ENCODE results near the gene UBE2E3. TPM values are rescaled to one million over a fixed set of nuclear protein-coding genes. Genes with fewer than 3 reads are reported as not detected.

Gene UBE2E3
- total and polyA plus RNA-seq, 2 of the 13 experiments (the other 11 are each of a cell fraction or from before 2014, with no cell fraction given) = 45.7 to 92.6 TPM

DNA sequence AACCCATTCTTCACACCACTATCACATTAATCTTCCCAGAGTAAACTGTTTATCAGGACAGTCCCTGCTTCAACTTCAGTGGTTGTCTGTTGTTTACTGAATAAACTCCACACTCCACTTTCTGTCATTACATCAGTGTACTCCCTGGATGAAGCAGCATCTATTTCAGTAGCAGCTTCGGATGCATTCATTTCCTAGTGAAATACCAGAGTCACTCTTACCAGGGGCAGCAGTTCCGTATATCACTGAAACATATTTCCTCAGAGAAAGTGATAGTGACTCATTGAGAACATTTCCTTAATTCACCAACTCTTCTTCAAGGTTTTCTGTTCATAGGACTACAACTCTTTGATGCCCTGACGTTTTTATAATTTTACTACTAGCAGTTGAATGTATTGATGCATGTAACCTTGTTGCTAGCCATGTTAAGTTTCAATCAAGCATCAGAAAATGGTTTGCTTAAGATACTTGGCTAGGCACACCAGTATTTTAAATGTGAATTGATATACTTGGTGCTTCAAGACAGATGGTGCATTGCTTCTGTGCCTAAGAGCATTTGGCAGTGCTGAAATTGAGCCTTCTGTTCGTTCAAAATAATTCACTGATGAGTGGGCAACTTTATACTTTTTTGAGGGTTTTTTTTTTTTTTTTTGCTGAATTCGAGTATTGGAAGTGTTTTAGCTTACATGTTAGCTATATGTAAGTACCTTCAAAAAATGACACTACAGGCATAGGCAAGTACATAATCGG lies 92.3 kb downstream of the UBE2E3 start:
- Histone ChIP-seq H3K4me3 (replicated peaks in 1 of 3; ENCODE audit: insufficient read depth in 1 of 3, low read depth in 2 of 3, low read length in 3 of 3) (no peak overlapping the region), H3K4me2 (ENCODE audit: low read depth, low read length) (no peak overlapping the region)
- POLR2A ChIA-PET = no interaction called here

More for the DNA sequence above, 92.3 kb downstream of the UBE2E3 start:
- BruUV-seq (replicated peaks) = no TSS peak
- H3K79me2 ChIP-seq (ENCODE audit: insufficient read depth, low read length) = no peaks in the 10 kb centered on the region
- CTCF ChIA-PET (ENCODE audit: low intra/inter-chr PET ratio, low total read pairs) = no interaction called here
- no peaks in the 10 kb centered on the region for H4K20me1 ChIP-seq (ENCODE audit: insufficient read depth, low read length)
- ATAC-seq = no peak
- intact Hi-C loops (cut with micrococcal nuclease; ENCODE audit: unreplicated experiment) = no loop called here
- H3K27me3 ChIP-seq (ENCODE audit: control insufficient read depth in 1 of 2, insufficient read depth in 2 of 2, low read length in 2 of 2) = no peaks in the 10 kb centered on the region
- H3K4me1 ChIP-seq (ENCODE audit: insufficient read depth, low read length) = no peaks in the 10 kb centered on the region
- TF ChIP-seq NKX3-1 (CRISPR knock-in tag; IDR thresholded peaks at IDR 0.05) (no peak), ZNF652 (CRISPR knock-in tag; IDR thresholded peaks at IDR 0.05; ENCODE audit: borderline replicate concordance, low read depth) (no peak), MXI1 (IDR thresholded peaks at IDR 0.05; ENCODE audit: borderline replicate concordance, low read depth, low read length) (no peak), ZNF775 (CRISPR knock-in tag; IDR thresholded peaks at IDR 0.05; ENCODE audit: borderline replicate concordance) (no peak), CENPX (CRISPR knock-in tag; IDR thresholded peaks at IDR 0.05) (no peak), ZNF790 (CRISPR knock-in tag; IDR thresholded peaks at IDR 0.05; ENCODE audit: borderline replicate concordance) (no peak), EED (CRISPR knock-in tag; IDR thresholded peaks at IDR 0.05) (no peak), NCOR1 (IDR thresholded peaks at IDR 0.05; ENCODE audit: borderline replicate concordance, low read length) (no peak), NFRKB (IDR thresholded peaks at IDR 0.05) (no peak)
- TF ChIP-seq, protein P1, sequence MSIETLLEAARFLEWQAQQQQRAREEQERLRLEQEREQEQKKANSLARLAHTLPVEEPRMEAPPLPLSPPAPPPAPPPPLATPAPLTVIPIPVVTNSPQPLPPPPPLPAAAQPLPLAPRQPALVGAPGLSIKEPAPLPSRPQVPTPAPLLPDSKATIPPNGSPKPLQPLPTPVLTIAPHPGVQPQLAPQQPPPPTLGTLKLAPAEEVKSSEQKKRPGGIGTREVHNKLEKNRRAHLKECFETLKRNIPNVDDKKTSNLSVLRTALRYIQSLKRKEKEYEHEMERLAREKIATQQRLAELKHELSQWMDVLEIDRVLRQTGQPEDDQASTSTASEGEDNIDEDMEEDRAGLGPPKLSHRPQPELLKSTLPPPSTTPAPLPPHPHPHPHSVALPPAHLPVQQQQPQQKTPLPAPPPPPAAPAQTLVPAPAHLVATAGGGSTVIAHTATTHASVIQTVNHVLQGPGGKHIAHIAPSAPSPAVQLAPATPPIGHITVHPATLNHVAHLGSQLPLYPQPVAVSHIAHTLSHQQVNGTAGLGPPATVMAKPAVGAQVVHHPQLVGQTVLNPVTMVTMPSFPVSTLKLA (IDR thresholded peaks at IDR 0.05) = no peak
- TF ChIP-seq, protein P2, sequence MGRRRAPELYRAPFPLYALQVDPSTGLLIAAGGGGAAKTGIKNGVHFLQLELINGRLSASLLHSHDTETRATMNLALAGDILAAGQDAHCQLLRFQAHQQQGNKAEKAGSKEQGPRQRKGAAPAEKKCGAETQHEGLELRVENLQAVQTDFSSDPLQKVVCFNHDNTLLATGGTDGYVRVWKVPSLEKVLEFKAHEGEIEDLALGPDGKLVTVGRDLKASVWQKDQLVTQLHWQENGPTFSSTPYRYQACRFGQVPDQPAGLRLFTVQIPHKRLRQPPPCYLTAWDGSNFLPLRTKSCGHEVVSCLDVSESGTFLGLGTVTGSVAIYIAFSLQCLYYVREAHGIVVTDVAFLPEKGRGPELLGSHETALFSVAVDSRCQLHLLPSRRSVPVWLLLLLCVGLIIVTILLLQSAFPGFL (CRISPR knock-in tag; IDR thresholded peaks at IDR 0.05) = no peak
- DNase-seq (ENCODE audit: low spot score) = no peak
- H2AFZ ChIP-seq (ENCODE audit: low read length) = no peak overlapping the region
- no peaks in the 10 kb centered on the region; a peak in 1 of 5 replicates for H3K36me3 ChIP-seq (replicated peaks in 1 of 2; ENCODE audit: control insufficient read depth in 1 of 2, insufficient read depth in 2 of 2, low read length in 2 of 2)
- H3K27ac ChIP-seq (ENCODE audit: extremely low read length, insufficient read depth, low read length) = no peak overlapping the region
- H3K9ac ChIP-seq (ENCODE audit: insufficient read depth, low read depth, low read length) = no peak overlapping the region
- in situ Hi-C loops (cut with HindIII; ENCODE audit: extremely low pct_ligation_motif_present, low pct_unique_long_range_greater_than_20kb) = no loop called here
- no peak for FAIRE-seq
- no peaks in the 10 kb centered on the region for H3K9me3 ChIP-seq (ENCODE audit: low read length)
- 88% methylated on average over 6 of the region's 6 CpGs for whole genome bisulfite sequencing (ENCODE audit: low lambda C conversion rate)
